Stimulated activated CD4-positive, alpha-beta T cell treated with anti-CD3 and anti-CD28 coated beads, Interleukin-1b, Interleukin-23, amount 100 ng/mL, for 24 hours (primary cell): ENCODE data around the gene CAMKMT.
A peak's percentile ranks its signal among the peaks of the same experiment; 100 is the strongest.

Experiments used
- DNase-seq, 4 experiments: peaks; one replicate each; pipeline ENCODE4 v3.0.0-alpha.2; 2020; ENCODE audit warnings: low read depth in 4 of 4, low spot score in 1 of 4

CAMKMT gene

DNA sequence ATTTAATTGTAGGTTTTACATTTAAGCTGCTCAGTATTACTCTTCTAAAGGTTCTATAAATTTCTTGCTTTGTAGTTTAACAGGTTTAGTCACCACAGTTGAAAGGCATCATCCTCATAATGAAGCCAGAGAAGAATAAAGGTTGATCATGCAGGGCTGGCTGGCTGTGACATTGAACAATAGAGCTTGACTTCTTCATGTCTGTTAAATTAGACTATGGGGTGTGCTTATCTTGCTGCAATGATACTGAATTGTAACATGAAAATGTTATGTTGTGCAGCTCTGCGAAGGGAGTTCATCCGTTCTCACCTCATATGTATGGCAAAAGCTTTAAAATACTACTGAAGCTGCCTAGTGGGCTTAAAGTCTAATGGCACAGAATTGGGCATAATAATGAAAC is 81.8 kb downstream of the CAMKMT start:
- no peak for DNase-seq

DNA sequence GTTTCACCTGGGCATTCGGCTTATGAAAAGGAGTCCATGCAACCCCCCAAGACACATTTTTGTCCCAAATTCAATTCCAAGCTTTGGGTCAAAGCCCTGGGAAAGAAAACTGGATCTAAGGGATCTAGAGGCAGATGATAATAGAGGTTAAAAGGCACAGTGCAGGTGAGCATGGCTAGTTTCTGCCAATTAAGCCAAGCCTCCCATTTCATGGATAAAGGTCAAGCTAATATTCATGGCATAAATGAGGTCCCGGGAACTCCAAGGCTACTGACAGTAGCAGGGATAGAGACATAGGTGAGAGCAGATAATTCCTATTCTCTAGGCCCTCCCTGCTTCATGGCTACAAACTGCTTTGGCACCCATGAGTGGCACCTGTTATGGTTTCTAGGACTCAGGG is 83.1 kb downstream of the CAMKMT start:
- no peak for DNase-seq

DNA sequence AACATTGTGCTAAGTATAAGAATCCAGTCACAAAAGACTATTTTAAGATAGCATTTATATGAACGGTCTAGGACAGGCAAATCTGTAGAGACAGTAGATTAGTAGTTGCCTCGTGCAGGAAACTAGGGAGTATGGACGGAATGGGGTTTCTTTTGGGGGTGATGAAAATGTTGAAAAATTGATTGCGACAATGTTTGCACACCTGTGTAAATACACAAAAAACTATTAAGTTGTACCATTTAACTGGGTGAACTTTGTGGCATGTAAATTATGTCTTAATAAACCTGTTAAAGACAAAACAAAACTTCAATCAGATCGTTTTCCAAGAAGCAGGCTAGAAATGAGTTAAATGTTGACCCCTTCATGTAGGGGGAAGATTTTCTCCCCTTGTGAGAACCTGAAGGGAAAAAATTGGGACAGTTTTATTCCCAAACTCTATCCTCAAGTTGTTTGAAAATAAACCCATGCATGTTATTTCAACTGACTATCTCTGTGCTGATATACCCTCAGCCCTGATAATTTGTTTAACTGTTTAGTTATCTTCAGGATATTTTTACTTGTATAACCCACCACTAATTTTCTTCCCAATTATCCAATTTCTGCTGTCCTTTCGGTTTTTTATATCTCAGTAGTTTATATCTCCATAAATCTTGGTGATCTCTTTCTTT is 87.2 kb downstream of the CAMKMT start:
- no peak for DNase-seq

DNA sequence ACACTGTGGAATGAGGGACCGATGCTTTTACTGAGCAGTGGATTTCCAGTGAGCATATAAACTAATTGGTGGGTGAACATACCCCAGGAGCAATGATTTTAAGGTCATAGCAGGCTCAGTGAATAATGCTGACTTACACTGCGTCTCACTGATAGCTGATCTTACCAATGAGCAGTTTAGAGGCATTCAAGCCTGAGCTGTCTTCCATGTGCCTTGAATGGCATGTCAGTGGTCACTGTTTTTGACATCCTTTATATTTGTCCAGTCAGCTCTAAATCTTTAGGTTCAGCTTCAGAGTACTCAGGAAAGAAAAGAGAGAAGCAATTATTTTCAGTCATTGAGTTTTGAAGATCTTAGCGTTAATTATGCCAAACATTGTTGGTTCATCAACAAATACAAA is 88.3 kb downstream of the CAMKMT start:
- no peak for DNase-seq

DNA sequence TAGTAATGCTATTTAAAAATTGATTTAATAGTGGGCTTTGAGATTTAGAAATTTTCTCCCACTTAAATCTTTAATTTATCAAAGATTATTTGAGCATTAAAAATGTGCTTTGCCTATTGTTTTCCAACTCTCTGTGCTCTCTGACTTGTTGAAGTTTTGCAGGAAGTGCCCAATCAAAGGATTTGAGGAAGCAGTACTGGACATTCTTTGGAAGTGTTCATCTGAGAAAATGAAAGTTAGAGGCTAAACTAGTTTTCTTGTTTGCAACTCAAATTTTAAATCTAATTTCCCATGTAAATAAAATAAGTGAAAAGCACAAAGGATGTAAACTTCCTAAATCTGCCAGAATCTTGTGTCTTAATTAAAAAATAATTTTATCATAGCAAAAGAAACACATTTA is 89.1 kb downstream of the CAMKMT start:
- DNase-seq = no peak

DNA sequence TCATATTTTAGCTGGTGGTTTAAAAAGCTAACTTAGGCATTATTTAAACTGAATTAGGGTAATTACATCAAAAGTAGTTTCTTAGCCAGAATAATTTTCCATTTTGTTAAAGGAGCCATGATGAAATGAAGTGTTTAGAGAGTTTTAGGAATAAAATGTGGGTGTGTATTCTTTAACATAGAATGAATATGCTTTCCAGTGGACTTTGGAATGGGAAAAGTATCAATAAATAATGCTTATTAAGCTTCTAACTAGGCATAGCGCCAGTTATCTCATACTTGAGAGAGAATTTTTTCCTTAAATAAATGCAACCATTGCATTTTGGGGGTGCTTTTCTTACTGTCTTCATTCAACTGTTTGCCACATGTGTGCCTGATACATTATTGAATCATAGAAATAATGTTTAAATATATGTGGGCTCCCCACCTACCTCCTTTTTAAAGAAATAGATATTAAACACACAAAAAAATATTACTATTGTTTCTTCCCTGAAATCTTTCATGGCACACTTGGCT is 90.4 kb downstream of the CAMKMT start:
- DNase-seq = no peak

DNA sequence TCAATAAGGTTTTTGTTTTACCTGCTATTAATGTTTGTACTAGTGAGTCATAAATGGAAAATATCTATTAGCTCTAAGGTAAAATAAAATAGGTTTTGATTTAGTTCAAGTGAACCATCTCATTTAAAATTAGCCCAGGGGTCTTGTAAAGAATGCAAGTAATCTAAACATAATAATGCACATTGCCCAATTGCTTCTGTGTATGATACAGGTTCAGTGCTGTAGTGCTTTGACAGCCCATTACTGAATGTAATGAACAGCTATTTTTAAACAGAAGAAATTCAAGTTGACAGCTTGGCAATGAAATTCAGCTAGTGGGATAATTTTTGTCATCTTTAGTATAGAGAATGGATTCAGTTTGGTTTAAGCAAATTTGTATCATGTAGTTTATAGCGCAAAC is 91.5 kb downstream of the CAMKMT start:
- no peak for DNase-seq

DNA sequence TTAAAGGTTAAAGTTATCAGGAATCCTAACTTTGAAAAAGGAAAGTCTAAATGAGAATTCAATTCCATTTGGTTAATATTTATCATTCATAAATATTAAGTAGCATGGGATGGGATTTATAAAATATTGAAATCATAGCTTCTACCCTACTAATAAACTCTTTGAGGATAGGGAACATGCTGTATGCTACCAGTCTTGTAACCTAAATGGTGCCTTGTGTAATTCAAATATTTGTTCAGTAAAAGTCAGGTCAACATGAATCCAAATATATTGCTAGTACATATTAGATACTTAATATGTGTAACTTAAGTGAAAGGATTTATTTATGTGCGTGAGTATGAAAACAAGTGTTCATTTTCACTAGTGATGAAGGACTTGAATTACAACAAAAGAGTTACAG is 94.1 kb downstream of the CAMKMT start:
- DNase-seq = no peak

DNA sequence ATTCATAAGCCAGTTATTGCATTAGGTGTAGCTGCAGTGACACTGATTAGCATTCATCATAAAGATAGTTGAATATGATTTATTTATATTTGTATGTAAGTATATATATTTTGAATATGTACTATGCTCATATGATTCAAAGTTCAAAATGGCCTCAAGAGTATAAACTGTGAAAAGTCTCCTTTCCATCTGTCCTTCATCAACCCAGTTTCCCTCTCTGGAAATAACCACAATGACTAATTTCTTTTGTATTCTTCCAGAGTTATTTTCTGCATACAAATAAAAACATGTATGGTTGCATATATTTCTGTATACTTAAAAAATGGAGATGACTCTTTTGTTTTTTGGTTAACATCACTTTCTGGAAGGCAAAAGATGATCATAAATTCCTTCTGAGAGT is 95.2 kb downstream of the CAMKMT start:
- no peak for DNase-seq

DNA sequence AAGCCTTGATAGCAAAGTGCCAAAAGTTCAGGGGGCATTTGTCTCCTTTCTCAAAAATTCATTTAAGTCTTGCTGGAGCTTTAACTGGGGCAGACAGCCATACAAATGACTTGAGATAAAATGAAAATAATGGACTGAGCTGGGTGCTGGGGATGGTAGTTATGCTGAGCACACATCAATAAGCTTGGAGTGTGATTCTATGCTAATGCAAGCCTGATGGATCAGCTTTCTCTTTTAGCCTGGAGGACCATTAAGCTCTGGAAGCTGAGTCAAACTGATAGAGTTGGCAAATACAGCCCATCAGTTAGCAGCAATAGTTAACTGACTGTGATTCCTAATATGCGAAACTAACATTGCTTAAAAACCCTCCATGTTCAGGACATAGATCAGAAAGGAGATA is 98.0 kb downstream of the CAMKMT start:
- DNase-seq = no peak

DNA sequence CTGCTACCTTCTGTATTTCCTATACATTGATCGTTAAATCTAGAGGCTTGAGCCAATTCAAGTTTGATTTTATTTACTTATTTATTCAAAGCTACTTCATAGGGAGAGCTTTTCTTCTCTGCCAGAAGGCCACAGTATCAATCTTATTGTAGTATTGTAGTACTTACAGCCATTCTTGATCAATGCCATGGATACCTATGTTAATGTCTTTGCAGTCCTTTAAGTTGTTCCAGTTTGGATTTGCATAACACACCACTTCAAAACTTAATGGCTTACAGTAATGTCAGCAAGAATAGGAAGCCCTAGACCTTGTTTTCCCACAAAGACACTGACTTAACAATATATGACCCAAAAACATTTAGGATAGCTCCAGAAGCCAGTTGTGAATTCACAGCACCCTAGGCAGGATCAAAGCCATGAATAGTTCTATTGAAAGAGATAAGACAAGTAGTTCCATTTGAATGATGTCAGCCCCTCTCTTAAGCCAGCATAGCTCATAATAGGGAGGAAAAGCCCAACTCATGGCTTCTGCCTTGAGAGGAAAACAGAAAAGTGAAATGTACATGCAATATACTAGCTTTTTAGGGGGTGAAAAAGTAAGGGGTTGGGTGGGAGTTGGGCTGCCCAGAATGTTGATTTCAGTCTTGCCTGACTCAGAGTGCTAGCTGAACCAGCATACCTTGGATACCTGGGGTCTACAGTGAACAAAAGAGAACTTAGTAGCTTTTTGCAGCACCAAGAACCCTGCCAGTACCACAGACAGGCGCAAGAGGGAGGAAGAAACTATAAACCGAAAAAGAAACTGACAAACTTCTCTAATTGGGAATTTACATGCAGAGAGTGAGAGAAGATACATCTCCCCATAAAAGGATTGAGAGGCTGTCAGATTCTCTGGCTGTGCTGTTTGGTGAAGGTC is 101.4 kb downstream of the CAMKMT start:
- DNase-seq = no peak

DNA sequence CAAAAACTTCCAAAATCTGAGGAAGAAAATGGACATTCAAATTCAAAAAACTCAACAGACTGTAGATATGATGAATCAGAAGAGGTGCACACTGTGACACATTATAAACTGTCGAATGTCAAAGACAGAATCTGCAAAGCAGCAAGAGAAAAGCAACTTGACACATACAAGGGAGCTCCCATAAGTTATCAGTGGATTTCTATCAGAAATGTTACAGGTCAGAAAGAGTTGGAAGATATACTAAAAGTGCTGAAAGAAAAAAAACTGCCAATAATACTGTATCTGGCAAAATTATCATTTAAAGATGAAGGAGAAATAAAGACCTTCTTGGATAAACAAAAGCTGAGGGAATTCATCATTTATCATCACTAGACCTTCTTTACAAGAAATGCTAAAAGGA is 102.7 kb downstream of the CAMKMT start:
- DNase-seq = no peak

DNA sequence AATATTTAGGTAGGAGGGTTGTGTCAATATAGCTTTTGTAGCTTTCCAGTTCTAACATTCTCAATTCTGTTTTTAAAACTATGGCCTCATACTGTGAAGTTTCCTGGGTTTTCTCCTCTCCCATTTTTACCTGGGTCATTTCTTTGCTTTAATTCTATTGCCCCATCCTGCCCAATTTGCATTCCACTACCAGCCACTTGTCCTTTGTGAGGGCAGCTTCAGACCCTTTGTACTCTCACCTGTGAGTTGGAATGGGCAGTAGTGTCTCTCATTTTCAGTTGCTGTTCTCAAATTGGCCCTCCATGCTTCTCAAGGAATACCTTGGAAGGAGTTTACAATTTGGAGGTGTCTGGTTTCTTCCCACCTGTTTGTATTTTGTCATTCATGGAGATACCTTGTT is 108.4 kb downstream of the CAMKMT start:
- no peak for DNase-seq

DNA sequence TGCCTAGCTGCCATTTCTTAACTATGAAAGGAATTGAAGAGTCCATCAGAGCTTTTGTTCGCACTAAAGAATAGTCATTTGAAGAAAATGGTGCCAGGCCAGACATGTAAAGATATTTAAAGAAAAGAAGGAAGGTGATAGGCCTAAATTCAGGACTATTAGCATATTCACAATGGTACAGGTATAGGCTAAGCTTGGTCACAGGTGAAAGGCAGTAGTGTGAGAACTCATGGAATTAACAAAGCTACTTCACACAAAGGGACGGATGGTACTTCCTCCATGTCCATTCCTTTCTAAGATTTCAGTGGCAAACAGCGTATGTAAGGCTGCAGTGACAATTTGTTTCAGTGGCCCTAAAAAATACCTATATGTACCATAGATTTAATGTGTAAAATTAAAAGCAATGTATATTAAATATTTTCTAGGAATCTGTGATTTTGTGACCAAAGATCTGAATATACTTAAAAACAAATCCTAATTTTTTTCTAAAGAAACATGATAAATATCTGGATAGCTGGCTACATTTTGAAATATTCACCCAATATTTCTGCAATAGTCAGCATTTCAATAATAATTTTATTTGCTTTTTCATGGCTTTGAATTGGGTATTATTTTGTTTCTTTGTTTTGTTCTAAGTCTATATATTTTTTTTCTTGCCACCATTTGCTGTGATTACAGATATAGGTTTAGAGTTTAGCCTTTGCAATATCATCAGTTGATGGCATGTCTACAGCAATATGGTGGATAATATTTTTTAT is 116.1 kb downstream of the CAMKMT start:
- DNase-seq = no peak

DNA sequence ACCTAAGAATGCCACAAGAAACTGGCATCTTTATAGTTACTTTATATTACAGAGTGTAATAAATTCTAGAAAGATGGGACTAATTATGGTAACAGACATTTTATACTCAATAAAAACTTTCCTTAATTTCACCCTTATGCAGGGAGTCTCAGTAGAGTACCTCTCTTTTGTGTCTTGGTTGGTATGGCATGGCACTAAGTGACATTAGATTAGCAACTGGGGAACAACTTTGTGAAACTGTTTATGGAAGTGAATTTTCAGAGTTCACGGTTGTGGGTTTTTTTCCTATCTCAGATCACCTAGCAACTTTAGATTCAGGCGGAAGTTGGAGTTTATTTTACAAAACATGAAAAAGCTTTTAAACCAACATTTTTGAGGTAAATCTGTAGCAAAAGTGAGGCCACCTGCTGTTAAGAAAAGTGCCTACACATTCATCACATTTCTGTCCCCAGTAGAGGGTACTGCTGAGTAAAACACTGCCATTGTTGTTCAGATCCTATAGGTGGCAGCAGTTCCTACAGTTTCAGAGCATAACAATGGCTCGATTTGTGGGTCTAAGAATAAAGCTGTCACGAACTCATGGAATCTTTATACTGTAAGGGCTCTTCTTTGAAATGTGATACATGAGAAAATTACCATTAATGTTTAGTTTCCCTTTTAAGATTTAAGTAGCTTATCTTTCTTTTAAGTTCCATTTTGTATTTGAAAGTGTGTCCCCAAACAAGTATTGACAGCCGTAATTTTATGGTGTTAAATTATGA is 117.6 kb downstream of the CAMKMT start:
- peak in 1 of 4 experiments; percentile 3 for DNase-seq

DNA sequence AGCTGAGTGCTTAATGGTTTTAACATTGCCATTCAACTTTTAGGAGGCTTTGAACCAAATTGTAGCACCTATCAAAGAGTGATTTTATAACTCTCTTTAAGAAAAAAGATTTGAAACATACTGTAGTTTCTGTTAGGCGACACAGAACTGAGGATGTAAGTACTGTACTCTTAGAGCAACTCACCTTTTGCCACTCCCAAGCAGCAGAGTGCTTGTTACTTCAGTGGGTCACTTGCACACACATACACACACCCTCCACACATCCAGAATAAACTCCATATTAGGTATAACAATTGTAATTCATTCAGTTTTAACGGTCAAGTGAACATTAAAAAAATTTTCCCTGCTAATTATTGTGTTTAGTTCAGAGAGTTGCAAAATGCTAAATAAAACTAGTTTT is 118.3 kb downstream of the CAMKMT start:
- no peak for DNase-seq

DNA sequence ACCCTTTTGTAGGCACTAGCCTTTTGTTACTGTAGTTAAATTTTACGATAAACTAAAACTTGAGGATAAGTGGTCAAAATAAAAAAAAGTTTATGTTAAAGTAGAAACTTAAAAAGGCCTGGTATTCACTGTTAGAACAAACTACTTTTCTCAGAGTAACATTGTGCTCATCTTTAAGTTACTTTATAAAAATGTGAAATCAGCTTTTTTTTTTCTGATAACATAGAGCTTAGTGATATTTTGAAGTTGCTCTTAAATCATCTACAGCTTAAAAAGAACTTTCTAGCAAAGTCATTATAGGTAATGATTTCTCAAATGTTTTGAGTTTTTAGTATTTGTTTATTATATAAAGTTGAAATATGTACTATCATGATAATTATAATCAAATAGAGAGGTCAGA is 125.3 kb downstream of the CAMKMT start:
- no peak for DNase-seq

DNA sequence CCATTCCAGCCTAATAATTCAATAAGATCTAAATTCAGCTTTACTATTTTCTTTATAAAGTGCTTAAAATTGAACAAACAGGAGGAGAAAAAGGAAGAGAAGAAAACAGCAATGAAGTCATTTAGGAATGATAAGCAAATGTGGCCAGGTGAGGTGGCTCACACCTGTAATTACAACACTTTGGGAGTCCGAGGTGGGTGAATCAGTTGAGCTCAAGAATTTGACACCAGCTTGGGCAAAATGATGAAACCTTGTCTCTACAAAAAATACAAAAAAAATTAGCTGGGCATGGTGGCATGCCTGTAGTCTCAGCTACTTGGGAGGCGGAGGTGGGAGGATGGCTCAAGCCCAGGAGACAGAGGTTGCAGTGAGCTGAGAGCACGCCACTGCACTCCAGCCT is 129.0 kb downstream of the CAMKMT start:
- no peak for DNase-seq

DNA sequence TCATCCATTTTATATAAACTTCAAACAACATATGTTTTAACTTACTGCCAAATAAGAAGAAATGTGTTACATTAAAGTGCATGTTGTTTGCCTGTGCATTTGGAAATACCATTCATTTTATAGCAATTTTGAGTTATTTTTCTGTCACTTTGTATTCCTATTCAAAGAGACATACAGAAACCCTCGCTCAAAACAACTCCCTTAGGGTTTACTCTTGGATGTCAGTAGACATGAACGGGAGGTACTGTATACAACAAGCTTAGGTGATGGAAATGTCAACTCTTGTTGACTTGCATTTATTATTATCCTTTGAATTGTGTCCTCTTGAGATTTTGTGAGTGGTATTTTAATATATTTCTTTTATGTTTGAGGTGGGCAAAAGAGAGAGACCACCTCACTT is 132.3 kb downstream of the CAMKMT start:
- no peak for DNase-seq

DNA sequence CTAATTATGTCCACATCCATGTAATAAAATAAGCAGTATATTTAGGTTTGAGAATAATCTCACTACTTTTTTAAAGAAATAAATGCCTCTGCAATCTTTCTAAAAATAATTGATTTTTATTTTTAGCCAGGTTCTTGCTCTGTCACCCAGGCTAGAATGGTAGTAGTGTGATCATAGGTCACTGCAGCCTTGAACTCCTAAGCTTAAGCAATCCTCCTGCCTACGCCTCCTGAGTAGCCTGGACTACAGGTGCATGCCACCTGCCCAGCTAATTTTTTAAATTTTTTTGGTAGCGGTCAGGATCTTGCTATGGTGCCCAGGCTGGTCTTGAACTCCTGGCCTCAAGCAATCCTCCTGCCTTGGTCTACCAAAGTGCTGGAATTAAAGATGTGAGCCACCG is 133.3 kb downstream of the CAMKMT start:
- DNase-seq = no peak

DNA sequence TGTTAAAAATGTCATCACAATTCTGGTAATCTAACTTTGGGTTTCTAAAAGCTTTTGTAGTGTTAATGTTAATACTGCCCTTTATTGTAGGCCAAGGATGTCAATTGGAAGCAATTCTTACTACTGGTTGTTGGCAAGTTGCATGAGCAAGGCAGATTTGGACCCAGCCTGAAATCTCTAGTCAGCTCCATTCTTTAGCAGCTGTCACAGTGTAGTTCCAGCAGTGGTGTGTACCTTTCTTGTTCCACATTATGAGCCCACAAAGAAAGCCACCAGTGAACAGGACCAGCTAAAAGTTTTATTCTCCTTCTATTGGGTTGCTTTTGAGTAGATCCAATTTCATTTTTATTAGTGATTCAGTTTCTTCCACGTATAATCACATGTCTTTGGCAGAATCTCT is 133.8 kb downstream of the CAMKMT start:
- no peak for DNase-seq
